IPS-18c (cell line): ENCODE data around the gene MAD1L1.
"Not testable (repeated sequence)": the region's sequence is repeated elsewhere in the genome, so short reads cannot be mapped to it uniquely, and the experiment has no call there.

Experiments
- H3K4me3 ChIP-seq: 2 replicates; pipeline ENCODE4 v1.7.0; 2013; ENCODE audit warnings: low read depth, mild to moderate bottlenecking, low read length, moderate library complexity; ENCODE audit not compliant: insufficient read depth
- H3K9me3 ChIP-seq: one replicate; pipeline ENCODE4 v1.6.1; 2013; ENCODE audit warnings: mild to moderate bottlenecking, low read length, moderate library complexity; ENCODE audit not compliant: control insufficient read depth, insufficient read depth

The MAD1L1 gene

DNA sequence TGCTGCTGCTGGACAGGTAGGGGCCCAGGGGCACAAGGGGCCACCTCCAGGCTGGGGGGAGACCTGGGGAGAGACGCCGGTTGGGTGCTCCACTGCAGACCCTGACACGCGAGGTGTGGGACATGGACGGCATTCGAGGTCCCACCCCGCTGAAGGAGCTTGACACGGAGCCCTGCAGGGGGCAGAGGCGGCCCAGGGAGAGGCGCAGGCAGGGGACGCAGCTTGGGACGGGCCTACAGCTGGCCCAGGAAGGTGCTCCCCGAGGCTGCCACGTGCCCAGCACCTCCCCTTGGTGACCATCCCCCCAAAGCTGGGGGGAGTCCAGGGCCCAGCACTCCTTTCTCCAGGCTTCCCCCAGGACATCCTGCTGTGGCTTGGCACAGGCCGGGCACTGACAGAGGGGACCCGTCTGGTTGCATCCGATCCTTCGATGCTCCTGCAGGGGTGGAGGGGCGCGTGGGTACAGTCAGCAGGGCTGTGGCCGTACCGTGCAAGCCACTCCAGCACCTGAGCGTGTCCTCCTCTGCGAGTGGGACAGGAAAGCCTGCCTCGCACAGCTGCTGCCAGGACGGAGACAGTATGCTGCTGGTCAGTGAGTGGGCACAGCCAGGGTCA is 388.3 kb downstream of the MAD1L1 start:
- no peaks in the 10 kb centered on the region for H3K9me3 ChIP-seq
- no peak overlapping the region for H3K4me3 ChIP-seq

DNA sequence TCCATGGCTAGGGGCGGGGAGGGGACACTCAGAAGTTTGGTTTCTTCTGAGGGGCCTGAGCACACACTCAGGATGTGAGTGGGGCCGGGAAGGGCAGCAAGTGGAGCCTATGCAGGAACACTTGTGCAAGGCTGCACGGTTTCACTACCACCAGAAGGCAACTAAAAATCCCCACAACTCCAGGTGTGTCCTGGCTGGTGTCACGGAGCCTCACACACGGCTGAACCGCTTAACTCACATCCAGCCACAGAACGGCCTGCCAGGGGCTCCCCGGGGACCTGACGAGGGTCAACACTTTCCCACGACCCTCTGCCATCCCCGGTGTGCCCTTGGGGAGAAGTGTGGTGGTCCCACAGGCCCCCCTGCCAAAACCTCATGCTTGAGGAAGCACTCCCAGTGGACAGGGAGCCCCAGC is 388.8 kb downstream of the MAD1L1 start:
- no peak overlapping the region for H3K4me3 ChIP-seq
- no peaks in the 10 kb centered on the region for H3K9me3 ChIP-seq

DNA sequence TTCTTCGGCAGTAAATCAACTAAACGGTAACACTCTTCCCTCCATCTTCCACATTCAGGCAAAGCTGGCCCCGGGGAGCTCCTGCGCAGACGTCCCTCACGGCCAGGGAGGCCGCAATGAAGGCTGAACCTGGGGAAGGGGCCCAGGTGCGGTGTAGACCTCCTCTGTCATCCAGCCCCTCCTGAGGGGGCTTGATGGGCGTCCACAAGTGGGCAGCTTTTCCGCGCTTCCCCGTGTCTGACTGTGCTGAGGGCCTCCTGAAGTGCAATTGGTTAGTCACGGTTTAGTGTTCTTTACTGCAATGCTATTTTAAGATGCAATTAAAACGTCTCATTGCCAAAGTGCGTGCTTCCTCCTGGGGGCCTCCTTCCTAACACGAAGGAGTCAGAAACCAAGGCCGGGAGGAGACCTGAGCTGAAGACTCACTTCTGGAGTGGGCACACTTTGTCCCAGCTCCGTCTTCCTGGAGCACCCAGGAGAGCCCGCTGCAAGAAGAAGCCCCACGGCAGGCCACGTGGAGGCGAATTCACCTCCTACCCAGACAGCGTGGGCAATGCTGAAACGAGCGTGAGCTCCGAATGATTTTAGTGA is 389.4 kb downstream of the MAD1L1 start:
- Histone ChIP-seq H3K9me3 (no peaks in the 10 kb centered on the region), H3K4me3 (no peak overlapping the region)

DNA sequence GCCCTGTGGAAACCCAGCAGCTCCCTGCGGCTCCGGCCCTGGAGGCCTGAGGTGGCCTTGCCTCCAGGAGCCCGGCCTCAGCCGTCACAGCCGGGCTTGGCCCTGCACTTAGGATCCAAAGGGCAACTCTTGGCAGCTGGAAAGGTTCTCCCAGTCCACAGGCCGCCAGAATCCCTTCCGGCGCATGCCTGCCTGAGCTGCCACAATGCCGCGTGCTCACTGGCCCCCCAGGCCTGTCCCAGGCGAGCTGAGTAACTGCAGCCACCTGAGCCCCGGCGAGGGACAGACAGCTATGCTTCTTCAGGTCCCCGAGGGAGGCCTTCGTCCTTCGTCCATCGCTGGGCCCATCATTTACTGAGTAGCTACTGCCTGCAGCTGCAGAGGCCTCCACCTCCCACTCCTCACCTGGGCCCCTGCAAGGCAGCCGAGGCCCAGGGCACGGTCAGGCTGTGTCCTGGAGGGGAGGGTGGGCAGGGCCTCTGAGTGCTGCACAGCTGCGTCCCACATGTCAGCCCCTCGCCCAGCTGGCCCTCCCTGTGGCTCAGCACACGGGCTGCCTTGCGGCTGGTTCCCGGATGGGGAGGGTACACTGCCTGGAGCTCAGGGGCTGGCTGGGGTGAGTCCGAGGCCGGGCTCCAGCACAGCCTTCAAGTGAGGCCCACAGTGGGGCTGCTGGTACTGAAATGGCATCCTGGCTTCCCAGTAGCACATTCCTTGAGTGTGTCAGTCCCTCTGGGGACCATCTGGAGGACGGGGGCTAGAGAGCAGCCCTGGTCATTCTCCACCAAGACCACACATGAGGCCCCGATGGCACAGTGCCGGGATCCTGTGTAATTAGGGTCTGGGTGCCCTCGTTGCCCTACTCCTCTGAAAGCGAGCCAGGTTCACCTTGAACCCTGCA is 390.2 kb downstream of the MAD1L1 start:
- Histone ChIP-seq H3K4me3 (no peak overlapping the region), H3K9me3 (no peaks in the 10 kb centered on the region)

DNA sequence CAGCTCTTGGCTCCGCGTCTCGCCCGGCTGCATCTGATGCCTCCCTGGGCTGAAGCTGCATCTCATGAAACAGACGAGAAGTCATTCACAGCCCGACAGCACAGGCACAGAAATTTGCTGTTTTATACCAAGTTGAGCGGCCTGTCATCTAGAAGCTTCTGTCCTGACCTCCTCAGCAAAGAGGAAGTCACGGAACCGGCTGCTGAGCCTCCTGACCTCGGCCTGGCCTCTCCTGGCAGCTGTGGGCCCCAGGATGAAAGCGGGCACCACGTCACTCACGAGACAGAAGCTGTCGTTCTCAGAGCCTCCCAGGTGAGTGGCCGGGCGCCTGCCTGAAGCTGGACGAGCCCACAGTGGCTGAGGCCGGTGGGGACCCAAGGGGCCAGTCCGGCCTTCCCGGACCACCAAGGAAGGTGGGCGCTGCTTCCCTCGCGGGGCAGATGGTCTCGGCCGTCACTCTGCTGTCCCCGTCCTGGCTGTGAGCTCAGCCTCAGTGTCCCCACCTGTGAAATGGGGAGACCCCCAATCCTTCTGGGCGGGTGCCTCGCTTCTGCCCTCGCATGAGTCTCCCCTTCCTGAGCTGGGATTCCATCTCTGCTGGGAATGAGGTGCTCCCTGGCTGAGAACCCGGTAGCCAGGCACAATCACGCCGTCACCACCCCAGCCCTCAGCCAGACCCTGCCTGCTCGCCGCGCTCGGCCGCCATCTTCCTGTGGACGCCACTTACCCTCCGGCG is 391.3 kb downstream of the MAD1L1 start:
- not testable (repeated sequence) for H3K9me3 ChIP-seq

DNA sequence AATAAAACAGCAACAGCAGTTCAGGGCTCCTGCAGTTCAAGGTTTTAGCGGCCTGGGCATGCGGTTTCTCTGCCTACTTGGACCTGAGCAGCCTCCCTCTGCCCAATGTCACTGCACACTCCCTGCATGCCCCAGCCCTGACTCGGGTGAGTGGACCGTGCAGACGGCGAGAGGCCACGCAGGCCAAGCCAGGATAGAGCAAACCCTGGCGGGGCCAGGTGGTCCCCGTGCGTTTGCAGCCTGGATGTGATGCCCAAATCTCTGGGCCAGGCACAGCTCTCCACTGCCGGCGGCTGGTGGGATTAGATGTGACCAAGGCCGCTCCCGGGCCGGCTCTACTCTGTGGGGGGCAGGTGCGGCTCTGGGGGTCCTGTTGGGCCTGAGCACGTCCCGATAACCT is 392.0 kb downstream of the MAD1L1 start:
- not testable (repeated sequence) for H3K9me3 ChIP-seq, H3K4me3 ChIP-seq

More for the DNA sequence above, 391.3 kb downstream of the MAD1L1 start:
- H3K4me3 ChIP-seq, result not testable (repeated sequence)

DNA sequence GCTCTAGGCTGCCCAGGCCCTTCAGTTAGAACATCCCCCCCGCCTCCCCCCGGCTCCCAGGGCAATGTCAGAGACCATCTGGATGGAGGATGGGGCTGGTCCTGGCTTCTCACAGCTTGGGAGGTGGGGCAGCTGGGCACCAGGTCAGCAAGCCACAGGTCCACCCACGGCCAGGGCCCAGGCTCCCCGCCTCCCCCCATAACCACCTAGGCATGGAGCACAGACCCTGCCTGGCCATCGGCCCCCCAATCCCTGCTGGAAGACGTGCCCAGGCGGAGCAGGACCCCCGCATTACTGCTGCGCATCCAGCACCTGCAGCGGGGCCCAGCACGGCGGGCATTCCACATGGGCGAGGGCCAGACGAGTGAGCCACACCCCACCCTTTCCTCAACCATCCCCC is 393.0 kb downstream of the MAD1L1 start:
- H3K4me3 ChIP-seq, result no peak overlapping the region
- no peaks in the 10 kb centered on the region for H3K9me3 ChIP-seq

DNA sequence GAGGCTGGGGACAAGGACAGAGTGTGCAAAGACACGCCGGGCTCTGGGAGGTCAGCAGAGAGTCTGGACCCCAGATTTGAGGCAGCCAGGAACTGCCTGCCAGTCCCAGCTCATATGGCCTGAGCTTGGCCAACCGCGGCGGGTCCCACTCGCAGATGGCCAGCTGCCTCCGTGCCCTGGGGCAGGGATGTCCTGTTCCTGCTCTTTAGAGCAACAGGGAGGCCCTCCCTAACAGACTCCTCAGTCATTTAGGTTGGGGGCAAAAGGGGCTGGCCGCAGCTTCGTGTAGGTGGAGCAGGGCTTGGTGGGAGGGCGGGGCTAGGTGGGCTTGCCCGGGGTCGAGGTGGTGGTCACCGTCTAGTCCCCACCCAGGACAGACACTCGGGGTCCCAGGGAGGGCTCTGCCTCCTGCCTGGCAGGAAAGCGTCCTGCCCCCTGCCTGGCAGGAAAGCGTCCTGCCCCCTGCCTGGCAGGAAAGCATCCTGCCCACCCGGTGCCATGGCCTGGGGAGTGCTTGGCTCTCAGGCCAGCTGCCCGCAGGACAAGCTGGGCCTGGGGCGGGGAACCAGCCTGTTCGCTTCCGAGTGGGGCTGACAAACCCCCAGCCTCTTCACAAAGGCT is 393.7 kb downstream of the MAD1L1 start:
- not testable (repeated sequence) for H3K4me3 ChIP-seq, H3K9me3 ChIP-seq

DNA sequence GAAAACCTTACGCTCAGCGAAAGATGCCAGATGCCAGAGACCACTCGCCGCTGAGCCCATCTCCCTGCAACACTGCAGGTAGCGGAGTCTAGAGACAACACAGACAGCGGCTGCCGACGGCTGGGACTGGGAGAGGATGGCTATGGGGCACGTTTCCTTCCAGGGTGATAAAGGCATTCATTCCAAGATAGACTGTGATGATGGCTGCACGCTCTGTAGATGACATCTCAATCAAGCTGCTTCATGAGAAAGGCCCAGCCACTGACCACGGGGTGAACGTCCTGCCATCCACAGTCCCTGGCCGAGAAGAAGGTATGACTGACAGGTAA is 394.2 kb downstream of the MAD1L1 start:
- not testable (repeated sequence) for H3K4me3 ChIP-seq, H3K9me3 ChIP-seq

DNA sequence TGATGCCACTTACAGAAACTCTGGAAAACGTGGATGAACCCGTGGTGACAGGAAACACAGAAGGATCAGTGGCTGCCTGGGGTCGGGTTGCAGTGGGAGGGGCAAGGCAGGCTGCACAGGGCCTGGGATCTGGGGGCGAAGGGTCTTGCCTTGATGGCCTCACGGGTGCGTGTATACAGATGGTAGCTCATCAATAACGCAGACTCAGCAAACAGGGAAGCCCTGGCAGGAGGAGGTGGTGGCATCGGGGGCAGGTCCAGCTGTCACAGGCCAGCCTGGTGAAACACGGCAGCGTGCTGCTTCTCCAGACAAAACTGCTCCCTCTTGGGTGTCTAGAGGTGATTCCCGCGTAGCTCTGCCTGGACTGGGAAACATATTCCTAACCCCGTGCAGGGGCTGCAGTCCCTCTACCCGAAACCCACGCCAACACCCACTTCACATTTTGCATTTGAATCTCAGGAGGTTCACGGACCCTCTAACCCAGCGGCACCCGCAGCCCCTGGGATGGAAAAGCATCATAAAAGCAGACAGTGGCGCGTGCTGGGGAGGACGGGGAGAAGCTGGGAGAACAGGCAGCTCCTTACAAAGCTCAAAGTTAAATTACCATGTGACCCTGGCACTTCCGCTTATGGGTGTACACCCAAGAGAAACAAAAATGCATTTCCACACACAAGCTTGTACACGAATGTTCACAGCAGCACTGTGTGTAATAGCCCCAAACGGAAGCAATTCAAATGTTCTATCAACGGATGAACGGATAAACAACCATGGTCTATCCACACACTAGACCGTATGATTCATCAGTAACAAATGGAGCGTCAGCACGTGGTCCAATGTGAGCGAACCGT is 394.8 kb downstream of the MAD1L1 start:
- H3K4me3 ChIP-seq, H3K9me3 ChIP-seq: not testable (repeated sequence)

DNA sequence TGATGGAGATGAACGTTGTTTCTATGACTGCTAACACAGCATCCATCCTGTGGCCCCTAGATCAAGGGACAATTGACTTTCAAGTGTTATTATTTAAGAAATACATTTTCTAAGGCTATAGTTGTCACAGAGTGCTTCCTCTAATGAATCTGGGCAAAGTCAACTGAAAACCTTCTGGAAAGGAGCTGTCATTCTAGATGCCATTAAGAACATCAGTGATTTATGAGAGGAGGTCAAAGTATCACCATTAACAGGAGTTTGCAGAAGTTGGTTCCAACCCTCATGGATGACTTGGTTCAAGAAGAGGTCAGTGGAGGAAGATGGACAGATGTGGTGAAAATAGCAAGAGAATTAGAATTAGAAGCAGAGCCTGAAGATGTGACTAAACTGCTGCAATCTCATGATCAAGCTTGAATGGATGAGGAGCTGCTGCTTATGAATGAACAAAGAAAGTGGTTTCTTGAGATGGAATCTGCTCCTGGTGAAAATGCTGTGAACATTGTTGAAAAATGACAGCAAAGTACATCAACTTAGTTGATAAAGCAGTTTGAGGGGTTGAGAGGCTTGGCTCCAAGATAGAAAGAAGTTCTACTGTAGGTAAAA is 400.7 kb downstream of the MAD1L1 start:
- H3K9me3 ChIP-seq, H3K4me3 ChIP-seq: not testable (repeated sequence)

DNA sequence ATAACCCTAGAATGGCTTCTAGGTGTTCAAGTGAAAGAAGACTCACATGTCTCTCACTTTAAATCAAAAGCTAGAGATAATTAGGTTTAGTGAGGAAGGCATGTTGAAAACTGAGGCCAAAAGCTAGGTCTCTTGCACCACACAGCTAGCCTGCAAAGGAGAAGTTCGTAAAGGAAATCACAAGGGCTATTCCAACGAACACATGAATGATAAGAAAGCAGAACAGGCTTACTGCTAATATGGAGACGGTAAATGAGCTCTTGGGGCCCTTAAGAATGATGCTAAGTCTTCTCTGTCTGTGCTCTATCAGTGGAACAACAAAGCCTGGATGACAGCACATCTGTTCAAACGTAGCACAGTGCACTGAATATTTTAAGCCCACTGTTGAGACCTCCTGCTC is 401.3 kb downstream of the MAD1L1 start:
- H3K9me3 ChIP-seq, H3K4me3 ChIP-seq: not testable (repeated sequence)

DNA sequence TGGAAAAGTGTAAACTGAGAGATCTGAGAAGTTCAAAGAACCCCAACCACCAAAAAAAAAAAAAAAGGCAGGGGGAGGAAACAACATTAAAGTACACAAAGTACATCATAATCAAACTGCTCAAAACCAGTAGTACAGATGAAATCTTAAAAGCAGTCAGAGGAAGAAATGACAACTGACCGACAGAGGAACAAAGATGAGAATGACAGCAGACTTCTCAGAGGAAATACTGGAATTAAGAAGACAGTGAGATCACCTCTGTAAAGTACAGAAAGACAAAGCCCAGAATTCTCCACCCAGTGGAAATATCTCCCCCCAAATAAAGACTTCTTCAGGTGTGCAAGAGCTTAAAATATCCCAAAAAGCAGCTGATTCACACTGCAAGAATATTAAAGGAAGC is 403.1 kb downstream of the MAD1L1 start:
- H3K4me3 ChIP-seq, H3K9me3 ChIP-seq: not testable (repeated sequence)

DNA sequence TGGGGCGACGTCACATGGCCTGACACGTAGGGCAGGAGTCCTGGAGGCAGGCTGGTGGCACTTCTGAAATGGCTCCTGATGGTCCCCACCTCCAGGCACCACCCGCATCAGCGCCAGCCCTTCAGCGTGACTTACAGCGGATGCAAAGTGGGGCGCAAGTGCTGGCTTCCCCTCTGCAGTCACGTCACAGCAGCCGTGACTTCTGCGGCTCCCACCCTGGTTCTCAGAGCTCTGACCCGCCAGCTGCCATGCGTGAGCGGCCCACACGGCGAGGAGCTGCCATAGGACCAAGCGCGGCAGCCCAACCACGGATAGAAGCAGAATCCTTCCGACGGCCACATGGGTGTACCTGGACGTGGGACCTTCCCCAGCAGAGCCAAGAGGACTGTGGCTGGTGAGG is 403.6 kb downstream of the MAD1L1 start:
- H3K4me3 ChIP-seq, result no peak overlapping the region
- no peaks in the 10 kb centered on the region for H3K9me3 ChIP-seq

DNA sequence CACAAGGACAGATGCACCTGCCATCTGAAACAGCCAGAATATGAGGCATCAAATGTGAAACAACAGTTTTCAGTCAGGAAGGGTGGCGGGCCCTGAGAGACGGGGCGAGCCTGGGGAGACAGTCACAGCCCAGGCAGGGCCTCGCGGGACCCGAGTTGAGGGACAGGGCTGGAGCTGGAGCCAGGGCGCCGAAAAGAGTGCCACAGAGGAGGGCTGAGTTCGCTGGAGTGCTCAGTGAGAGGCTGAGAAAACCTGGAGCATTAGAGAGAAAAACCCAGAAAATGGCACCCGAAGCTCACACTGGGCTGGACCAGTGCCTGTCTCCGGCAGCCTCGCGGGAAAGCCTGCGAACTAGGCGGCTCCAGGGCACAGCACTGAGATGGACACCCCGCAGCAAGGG is 404.6 kb downstream of the MAD1L1 start:
- H3K4me3 ChIP-seq, H3K9me3 ChIP-seq: not testable (repeated sequence)

DNA sequence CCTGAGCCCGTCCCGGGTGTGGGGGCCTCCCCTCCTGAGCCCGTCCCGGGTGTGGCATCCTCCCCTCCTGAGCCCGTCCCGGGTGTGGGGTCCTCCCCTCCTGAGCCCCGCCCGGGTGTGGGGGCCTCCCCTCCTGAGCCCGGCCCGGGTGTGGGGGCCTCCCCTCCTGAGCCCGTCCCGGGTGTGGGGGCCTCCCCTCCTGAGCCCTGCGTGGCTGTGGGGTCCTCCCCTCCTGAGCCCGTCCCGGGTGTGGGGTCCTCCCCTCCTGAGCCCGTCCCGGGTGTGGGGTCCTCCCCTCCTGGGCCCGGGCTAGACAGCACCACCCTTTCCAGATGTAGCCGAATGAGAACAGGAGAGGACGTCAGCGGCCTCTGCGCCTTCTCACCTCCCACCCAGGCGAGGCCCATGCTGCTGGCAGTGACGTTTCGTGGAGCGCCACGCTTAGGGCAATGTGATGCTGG is 405.2 kb downstream of the MAD1L1 start:
- H3K4me3 ChIP-seq, H3K9me3 ChIP-seq: not testable (repeated sequence)
